Fibroblast of villous mesenchyme (primary cell): ENCODE results near the gene MCAM. TPM values are rescaled to one million over a fixed set of nuclear protein-coding genes. Genes with fewer than 3 reads are reported as not detected.

ENCODE experiments used
- DNase-seq: peaks from one replicate; pipeline ENCODE4 v3.0.0-alpha.2; 2010; ENCODE audit warnings: low read depth
- H3K4me3 ChIP-seq: 2 replicates; pipeline ENCODE4 v1.5.1; 2011; ENCODE audit warnings: low read depth, mild to moderate bottlenecking, low read length
- CTCF ChIP-seq: IDR thresholded peaks from 2 replicates; pipeline ENCODE4 v1.5.1; 2012; ENCODE audit warnings: low read depth, mild to moderate bottlenecking, low read length; ENCODE audit not compliant: insufficient read depth
- total RNA-seq: library from RNA; depleted of rRNA; stranded (reverse); fragments of >200 nt; gene quantifications from 2 replicates; pipeline ENCODE4 v1.2.3, GENCODE V29; 2012

The MCAM gene
- total RNA-seq, 1 donor = 86.4 TPM

GRCh38 chr11:119355091-119355843 lies 38.3 kb upstream of the MCAM start:
- TF ChIP-seq CTCF = no peak
- no peak overlapping the region for H3K4me3 ChIP-seq
- DNase-seq = no peak

- no peak overlapping the region for H3K4me3 ChIP-seq
- no peak for DNase-seq
- no peak for TF ChIP-seq CTCF
Observed at GRCh38 chr11:119352857-119353260, 35.9 kb upstream of the MCAM start.

GRCh38 chr11:119351232-119351631 lies 34.3 kb upstream of the MCAM start:
- H3K4me3 ChIP-seq = no peak overlapping the region
- no peak for DNase-seq
- TF ChIP-seq CTCF = no peak

GRCh38 chr11:119350302-119350701 lies 33.4 kb upstream of the MCAM start:
- H3K4me3 ChIP-seq = no peak overlapping the region
- TF ChIP-seq CTCF = no peak
- DNase-seq = no peak

- DNase-seq = no peak
- TF ChIP-seq CTCF = no peak
- H3K4me3 ChIP-seq = no peak overlapping the region
Observed at GRCh38 chr11:119347940-119348605, 31.1 kb upstream of the MCAM start.

- H3K4me3 ChIP-seq = no peak overlapping the region
- TF ChIP-seq CTCF = no peak
- DNase-seq = no peak
Observed at GRCh38 chr11:119347242-119347641, 30.3 kb upstream of the MCAM start.
